Hepatocyte (in vitro differentiated cells): ENCODE measurements around the gene LINGO1.

ENCODE experiments used
- CTCF ChIP-seq: fragments of 200-600 bp; sonication (generic); IDR thresholded peaks from 2 replicates; pipeline ENCODE4 v1.5.1; 2016; ENCODE audit warnings: antibody characterized with exemption, mild to moderate bottlenecking; ENCODE audit not compliant: poor library complexity
- EZH2phosphoT487 ChIP-seq: fragments of 200-600 bp; sonication (generic); IDR thresholded peaks from one replicate; pipeline ENCODE4 v1.6.1; 2018; ENCODE audit warnings: antibody characterized with exemption, mild to moderate bottlenecking, low read depth, moderate library complexity; ENCODE audit not compliant: unreplicated experiment, severe bottlenecking

GRCh38 chr15:77598644-77599043 is 34.1 kb downstream of the LINGO1 start:
- TF ChIP-seq CTCF = no peak
- no peak for TF ChIP-seq EZH2phosphoT487
